GM08714 (cell line): ENCODE data around the gene CHAF1A.

ENCODE experiments used
- H3K4me3 ChIP-seq: fragments of 200-500 bp; sonication (Bioruptor generic); 2 replicates; pipeline ENCODE4 v1.5.1; 2014; ENCODE audit warnings: mild to moderate bottlenecking, low read length, inconsistent platforms
- ZNF274 ChIP-seq: IDR thresholded peaks from 2 replicates; pipeline ENCODE4 v1.6.1; 2012; ENCODE audit warnings: mild to moderate bottlenecking, low read depth, low read length

The CHAF1A gene

GRCh38 chr19:4396949-4397783, 5.3 kb upstream of the CHAF1A start:
- no peak for TF ChIP-seq ZNF274
- no peak overlapping the region for H3K4me3 ChIP-seq

- H3K4me3 ChIP-seq = peak overlapping the region; percentile 95
- no peak for TF ChIP-seq ZNF274
Observed at GRCh38 chr19:4399812-4400134, 2.7 kb upstream of the CHAF1A start.

DNA sequence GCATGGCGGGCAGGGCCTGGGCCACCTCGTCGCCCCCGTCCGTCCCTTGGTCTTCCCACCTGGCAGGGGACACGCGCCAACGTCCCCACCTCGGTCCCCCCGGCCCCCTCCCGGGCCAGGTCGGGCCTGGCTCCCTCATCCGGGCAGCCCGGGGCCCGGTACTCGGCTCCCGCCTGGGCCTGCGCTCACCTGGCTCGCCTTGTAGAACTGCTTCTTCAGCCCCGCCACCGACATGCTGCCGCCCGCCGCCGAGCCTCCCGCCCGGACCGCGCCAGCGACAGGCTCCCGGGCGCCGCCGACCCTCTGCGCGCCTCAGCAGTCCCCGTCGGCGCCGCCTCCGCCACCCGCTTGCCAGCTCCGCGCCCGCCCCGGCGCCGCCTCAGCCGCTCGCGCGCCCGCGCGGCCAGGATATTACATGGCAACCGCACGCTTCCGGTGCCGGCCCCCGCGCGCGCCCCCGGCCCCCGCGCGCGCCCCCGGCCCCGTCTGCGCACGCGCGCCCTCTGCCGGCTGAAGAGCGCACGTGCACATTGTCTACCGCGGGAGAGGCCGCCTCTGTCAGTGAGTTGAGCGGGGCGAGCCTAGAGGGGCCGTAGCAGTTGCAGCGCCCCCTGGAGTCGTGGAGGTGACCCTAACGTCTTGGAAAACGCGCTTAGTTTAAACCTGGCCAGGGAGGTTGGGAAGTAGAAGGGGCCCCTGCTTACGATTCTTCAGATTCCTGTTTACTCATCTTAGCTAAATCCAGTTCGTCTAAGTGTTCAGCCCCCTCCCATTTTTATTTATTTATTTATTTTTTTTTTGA, 2.1 kb upstream of the CHAF1A start, which contains the start of gene SH3GL1:
TSS of gene SH3GL1 (minus strand) at position 413 of the 802 bp plus-strand sequence. CDS start at position 234, 179 bp downstream.
- H3K4me3 ChIP-seq = peak within 1 kb of the TSS; percentile 95
- no peak for TF ChIP-seq ZNF274

GRCh38 chr19:4401769-4402170, 670 bp upstream of the CHAF1A start:
- H3K4me3 ChIP-seq = peak overlapping the region; percentile 57
- no peak for TF ChIP-seq ZNF274

DNA sequence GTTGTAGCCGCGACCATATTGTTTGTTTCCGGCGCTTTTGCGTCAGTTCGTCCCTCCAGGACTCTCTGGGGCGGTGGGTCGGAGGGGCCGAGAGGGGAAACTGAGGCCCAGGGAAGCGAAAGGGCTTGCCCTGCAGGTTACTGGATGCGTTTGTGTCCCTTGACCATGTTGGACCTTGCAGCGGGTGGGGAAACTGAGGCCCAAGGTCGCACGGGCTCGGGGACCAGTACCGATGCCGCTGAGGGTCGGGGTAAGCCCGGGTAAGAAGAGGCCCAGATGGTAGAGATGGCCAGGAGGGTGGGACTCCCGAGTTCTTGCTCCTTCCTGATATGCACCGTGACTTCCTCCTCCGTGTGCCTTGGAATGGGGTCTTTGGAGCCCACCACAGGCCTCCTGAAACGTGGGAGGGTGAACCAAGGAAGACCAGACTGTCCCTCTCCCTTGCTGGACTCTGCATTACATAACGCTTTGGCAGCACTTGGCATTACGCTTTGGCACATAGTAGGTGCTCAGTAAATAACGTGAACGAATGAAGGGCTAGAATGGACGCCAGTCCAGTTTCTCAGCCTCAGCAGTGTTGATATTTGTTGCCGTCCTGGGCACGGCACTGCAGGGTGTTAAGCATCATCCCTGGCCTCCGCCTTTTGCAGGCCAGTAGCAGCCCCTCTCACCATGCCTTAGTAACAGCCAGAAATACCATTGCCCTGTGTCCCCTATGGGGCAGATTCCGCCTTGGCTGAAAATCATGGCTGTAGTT, 743 bp downstream of the CHAF1A start:
- H3K4me3 ChIP-seq = peak overlapping the region; percentile 84
- no peak for TF ChIP-seq ZNF274

GRCh38 chr19:4405977-4406376, 3.5 kb downstream of the CHAF1A start:
- no peak for TF ChIP-seq ZNF274
- H3K4me3 ChIP-seq = no peak overlapping the region

GRCh38 chr19:4406626-4407025, 4.2 kb downstream of the CHAF1A start:
- no peak for TF ChIP-seq ZNF274
- no peak overlapping the region for H3K4me3 ChIP-seq

- TF ChIP-seq ZNF274 = no peak
Observed at GRCh38 chr19:4409123-4409933, 6.9 kb downstream of the CHAF1A start.

DNA sequence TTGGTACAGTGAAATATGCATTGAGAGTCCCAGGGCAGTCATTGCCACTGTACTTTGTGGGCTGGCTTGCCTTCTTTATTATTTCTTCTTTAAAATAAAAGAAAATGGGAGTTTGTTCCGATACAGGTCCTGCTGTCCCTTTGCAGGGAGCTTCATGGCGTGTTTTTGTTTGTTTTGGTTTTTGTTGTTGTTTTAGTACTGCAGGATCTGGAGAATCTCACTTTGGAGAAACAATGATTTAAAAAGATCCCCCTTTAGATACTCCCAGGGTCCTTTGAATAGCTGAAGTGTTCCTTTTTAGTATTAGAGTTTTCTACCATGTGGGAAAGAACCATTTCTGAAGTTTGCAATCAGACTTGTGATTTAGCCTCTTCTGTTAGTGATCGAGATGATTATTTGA, 11.1 kb downstream of the CHAF1A start:
- TF ChIP-seq ZNF274 = no peak
- no peak overlapping the region for H3K4me3 ChIP-seq

More at GRCh38 chr19:4409123-4409933, 6.9 kb downstream of the CHAF1A start:
- H3K4me3 ChIP-seq = no peak overlapping the region

GRCh38 chr19:4414144-4414799, 11.8 kb downstream of the CHAF1A start:
- no peak for TF ChIP-seq ZNF274
- H3K4me3 ChIP-seq = no peak overlapping the region

- no peak overlapping the region for H3K4me3 ChIP-seq
- no peak for TF ChIP-seq ZNF274
Observed at GRCh38 chr19:4414800-4415321, 12.4 kb downstream of the CHAF1A start.

DNA sequence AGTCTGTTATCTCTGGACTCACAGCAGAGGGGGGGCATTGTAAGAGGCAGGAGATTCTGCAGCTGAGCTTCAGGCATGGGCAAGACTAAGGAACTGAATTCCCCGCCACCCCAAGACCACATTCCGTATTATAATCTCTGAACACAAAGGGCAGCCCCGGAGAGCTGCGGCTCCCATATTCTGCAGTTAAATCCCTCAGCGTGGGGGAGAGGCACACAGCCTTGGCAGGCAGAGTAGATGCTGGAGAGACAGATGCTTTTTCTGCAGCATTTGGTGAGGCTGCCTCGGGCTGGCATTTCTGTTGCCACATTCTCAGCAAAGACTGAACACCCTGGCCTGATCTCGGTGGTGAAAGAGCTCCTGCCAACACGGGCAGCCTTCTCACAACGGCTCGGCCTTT, 12.9 kb downstream of the CHAF1A start:
- no peak overlapping the region for H3K4me3 ChIP-seq
- TF ChIP-seq ZNF274 = no peak

GRCh38 chr19:4416268-4416667, 13.8 kb downstream of the CHAF1A start:
- TF ChIP-seq ZNF274 = no peak
- no peak overlapping the region for H3K4me3 ChIP-seq
